Stimulated activated CD8-positive, alpha-beta memory T cell treated with anti-CD3 and anti-CD28 coated beads, Interleukin-12 subunit alpha, Interleukin-12 subunit beta, amount 100 ng/mL, for 24 hours (primary cell): ENCODE data around the gene LY6G5B.

Experiments used
- DNase-seq: peaks from one replicate; pipeline ENCODE4 v3.0.0-alpha.2; 2020; ENCODE audit errors: extremely low read depth

LY6G5B gene

DNA sequence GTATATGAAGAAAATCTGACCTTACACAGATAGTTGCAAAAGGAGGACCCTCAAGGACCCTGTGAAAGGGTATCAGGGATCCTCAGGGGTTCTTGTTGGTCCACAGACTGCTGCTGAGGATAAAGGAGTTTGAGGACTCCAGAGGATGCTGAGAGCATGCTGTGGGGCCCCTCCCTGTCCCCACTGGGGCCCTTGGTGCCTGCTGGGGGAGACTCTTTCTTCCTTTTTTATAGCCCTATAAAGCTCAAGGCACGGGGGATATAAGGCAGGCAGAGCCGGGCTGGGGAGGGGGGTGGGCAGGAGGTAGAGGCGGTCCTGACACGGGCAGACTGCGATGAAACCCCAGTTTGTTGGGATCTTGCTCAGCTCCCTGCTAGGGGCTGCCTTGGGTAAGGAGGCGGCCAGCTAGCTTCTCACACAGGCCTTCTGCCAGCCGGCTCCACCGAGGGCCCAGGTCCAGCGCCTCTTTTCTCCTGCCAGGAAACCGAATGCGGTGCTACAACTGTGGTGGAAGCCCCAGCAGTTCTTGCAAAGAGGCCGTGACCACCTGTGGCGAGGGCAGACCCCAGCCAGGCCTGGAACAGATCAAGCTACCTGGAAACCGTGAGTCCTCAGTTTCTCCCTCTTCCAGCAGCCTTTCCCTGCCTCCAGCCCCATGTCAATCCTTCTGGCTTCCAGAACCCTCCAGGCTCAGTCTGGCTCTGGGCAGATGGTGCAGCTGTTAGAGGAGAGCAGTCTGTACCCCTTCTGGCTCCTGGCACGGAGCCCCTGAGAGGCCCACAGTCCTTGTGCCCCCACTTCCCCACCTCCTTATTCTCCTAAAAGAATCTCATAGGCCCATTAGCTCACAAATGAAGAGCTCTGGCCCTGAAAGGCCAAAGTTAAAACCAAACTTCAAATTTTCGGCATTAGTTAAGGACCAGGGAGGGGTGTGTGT lies 45.5 kb downstream of the LY6G5B start, which contains the start of gene LY6G6D:
LY6G6D (plus strand) TSS at position 327 of the 937 bp plus-strand sequence; CDS start at position 335, 8 bp downstream.
- no peak for DNase-seq

DNA sequence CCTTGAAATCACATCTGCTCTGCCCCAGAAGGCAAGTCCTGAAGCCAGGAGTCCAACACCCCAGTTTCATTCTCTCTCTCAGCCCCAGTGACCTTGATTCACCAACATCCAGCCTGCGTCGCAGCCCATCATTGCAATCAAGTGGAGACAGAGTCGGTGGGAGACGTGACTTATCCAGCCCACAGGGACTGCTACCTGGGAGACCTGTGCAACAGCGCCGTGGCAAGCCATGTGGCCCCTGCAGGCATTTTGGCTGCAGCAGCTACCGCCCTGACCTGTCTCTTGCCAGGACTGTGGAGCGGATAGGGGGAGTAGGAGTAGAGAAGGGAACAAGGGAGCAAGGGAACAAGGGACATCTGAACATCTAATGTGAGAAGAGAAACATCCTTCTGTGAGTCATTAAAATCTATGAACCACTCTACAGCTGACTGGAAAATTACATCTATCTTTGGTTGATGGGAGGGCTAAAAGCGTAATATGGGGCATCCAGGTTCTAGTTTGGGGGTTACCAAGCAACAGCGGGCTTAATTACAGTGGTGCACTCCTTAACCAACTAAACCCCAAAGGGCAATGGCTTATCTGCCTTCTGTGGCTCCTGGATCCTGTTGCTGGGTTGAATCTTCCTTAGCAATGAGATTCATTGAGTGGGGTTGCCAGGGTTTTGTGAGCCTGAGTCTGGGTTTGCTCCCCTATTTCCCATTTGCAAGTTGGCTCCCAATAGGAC lies 47.9 kb downstream of the LY6G5B start:
- DNase-seq = no peak

DNA sequence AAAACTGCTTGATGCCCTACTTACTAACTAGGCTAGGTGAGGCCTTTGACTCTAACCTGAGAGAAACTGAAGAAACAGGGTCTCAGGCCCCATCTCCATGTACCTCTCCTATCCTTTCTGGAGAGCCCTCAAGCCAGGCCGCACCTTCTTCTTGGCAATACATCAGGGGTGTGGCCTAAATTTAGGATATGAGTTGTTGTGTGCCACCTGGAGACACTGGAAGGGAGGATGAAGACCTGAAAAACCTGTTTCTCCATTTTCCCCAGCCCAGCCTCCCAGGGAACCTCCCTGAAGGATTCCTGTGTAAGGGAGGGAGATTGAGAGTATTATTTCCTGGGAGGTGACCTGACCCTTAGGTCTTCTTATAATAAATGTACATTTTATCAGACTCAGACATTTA lies 48.5 kb downstream of the LY6G5B start:
- DNase-seq = no peak

DNA sequence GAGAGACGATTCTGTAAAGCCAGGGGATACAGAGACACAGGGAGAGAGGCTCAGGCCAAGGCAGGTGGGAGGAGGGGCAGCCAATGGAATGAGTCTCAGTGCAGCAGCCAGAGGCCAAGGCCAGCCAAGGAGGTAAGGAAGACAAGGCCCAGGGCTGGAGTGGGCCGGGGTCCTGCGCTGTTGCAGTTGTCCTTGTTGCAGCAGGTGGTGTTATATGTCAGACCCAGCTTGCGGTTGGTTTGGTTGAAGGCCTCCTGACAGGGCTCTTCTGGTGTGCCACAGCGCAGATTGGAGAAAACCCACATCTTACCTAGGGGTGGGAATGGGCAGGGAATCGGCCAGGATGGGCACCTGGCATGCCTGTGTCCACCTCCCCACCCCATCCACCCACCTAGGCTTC lies 49.2 kb downstream of the LY6G5B start:
- no peak for DNase-seq

DNA sequence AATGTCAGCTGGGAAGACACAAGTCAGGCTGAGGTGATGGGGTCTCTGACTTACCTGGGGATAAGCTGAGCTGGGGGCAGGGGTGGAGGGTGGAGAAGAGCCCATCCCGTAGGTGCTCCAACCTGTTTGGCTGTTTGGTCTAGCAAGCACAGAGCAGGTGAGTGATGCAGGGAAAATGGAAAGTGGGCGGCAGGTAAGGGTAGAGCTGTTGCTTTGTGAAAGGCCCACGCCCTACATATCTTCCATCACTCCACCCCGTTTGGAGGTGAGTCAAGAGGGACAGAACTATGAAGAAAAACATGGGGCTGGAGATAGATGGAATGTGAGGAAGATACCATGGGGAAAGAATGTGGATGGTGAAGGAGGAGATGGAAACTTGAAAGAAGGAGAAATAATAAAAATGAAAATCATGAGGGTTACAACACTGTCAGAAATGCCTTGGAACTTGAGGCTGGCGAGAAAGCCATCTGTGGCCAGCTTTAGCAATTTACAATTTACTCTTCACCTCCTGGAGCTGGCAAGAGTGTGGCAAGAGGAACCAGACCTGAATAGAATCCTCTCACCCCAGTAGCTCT lies 50.5 kb downstream of the LY6G5B start:
- DNase-seq = no peak

DNA sequence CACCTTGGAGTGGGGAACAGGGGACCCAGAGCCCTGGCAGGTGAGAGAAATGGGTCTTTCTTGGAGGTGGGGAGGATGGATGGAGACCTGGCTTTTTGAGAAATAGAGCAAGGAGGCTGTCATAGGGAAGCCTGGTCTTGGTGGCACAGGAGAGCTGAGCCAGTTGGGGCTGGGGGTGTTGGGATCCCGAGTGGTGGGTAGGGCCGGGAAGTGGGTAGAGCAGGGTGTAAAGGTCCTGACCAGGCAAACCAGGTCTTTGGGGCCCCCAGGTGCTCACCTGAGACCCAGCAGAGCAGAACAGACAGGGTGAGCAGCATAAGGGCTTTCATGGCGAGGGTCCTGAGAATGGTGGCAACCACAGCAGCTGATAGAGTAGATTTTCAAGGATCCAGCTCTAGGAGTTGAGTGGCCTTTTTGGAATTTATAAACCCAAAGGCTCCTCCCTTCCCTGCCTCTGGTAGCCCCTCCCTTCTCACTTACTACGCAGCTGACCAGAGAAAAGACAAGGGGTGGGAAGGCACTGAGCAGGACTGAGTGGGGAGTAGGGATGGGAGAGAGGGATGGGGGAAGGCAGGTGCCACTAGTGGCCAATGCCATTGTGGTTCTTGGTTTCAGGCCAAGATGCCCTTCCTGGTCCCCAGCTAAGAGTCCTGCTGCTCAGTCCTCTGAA lies 51.7 kb downstream of the LY6G5B start, which contains the start of gene LY6G6C:
LY6G6C (minus strand) TSS at position 396 of the 670 bp plus-strand sequence; CDS start at position 329, 67 bp downstream.
- no peak for DNase-seq

DNA sequence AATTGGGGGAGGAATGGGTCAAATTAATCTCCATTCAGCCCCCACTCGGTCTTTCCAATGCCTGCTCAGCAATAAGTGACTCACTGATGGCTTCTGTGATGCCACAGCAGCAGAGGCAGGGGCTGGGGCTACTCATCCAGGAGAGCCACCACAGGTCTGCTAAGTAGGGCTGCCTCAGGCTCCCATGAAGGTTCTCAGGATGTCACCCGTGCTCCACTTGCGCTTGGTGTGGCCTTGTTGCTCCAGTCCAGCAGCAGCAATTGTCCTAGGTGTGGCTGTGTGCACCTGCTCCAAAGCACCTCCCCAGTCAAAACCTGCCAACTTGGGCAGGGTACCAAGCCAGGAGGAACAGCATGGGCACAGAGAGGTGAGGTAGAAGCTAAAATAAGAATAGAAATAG lies 52.4 kb downstream of the LY6G5B start:
- no peak for DNase-seq
